ENCODE measurements around the gene FBXL14. TPM values are rescaled to one million over a fixed set of nuclear protein-coding genes. Genes with fewer than 3 reads are reported as not detected.

The FBXL14 gene
- total and polyA plus RNA-seq, 9 of the 15 experiments (the other 6 are each of a cell fraction or from before 2014, with no cell fraction given): 0.13 to 9.8 (median 3.3) TPM

GRCh38 chr12:1605129-1606020 lies 11.0 kb upstream of the FBXL14 start (continued):
- TF ChIP-seq, protein P1, sequence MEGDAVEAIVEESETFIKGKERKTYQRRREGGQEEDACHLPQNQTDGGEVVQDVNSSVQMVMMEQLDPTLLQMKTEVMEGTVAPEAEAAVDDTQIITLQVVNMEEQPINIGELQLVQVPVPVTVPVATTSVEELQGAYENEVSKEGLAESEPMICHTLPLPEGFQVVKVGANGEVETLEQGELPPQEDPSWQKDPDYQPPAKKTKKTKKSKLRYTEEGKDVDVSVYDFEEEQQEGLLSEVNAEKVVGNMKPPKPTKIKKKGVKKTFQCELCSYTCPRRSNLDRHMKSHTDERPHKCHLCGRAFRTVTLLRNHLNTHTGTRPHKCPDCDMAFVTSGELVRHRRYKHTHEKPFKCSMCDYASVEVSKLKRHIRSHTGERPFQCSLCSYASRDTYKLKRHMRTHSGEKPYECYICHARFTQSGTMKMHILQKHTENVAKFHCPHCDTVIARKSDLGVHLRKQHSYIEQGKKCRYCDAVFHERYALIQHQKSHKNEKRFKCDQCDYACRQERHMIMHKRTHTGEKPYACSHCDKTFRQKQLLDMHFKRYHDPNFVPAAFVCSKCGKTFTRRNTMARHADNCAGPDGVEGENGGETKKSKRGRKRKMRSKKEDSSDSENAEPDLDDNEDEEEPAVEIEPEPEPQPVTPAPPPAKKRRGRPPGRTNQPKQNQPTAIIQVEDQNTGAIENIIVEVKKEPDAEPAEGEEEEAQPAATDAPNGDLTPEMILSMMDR (IDR thresholded peaks at IDR 0.05 in 2 of 3, conservative IDR thresholded peaks at IDR 0.05 in 1 of 3; ENCODE audit: insufficient read depth in 2 of 3, low read depth in 1 of 3, low read length in 3 of 3): peak; percentile 71 to 87 (median 75)
- TF ChIP-seq ILF3 (IDR thresholded peaks at IDR 0.05; ENCODE audit: borderline replicate concordance) (no peak), ARID3A (IDR thresholded peaks at IDR 0.05; ENCODE audit: borderline replicate concordance, low read depth, low read length) (no peak), ZNF165 (CRISPR knock-in tag; IDR thresholded peaks at IDR 0.05; ENCODE audit: borderline replicate concordance) (no peak), ZNF212 (CRISPR knock-in tag; IDR thresholded peaks at IDR 0.05) (no peak), ARNT (IDR thresholded peaks at IDR 0.05) (no peak; a peak in 1 of 4 replicates), THAP7 (CRISPR knock-in tag; IDR thresholded peaks at IDR 0.05) (no peak), ZNF282 (CRISPR knock-in tag; IDR thresholded peaks at IDR 0.05) (no peak), ZNF668 (CRISPR knock-in tag; IDR thresholded peaks at IDR 0.05) (no peak), NR2F6 (CRISPR knock-in tag; IDR thresholded peaks at IDR 0.05) (no peak), SAP30 (IDR thresholded peaks at IDR 0.05; ENCODE audit: borderline replicate concordance, insufficient read depth, low read depth, low read length, poor library complexity, severe bottlenecking) (peak; percentile 33), ELF4 (CRISPR knock-in tag; IDR thresholded peaks at IDR 0.05) (peak; percentile 73; the same call in 1 of the 2 replicates), HCFC1 (IDR thresholded peaks at IDR 0.05; ENCODE audit: low read depth, low read length) (no peak), ZNF232 (CRISPR knock-in tag; IDR thresholded peaks at IDR 0.05) (no peak), SNRNP70 (optimal IDR thresholded peaks at IDR 0.05; ENCODE audit: low read depth, low read length) (no peak)
- TF ChIP-seq, protein P2, sequence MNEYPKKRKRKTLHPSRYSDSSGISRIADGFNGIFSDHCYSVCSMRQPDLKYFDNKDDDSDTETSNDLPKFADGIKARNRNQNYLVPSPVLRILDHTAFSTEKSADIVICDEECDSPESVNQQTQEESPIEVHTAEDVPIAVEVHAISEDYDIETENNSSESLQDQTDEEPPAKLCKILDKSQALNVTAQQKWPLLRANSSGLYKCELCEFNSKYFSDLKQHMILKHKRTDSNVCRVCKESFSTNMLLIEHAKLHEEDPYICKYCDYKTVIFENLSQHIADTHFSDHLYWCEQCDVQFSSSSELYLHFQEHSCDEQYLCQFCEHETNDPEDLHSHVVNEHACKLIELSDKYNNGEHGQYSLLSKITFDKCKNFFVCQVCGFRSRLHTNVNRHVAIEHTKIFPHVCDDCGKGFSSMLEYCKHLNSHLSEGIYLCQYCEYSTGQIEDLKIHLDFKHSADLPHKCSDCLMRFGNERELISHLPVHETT (CRISPR knock-in tag; conservative IDR thresholded peaks at IDR 0.05 in 1 of 2, IDR thresholded peaks at IDR 0.05 in 1 of 2): peak in 1 of 2 experiments; percentile 60; a peak in 1 of 4 replicates
- TF ChIP-seq, protein P3, sequence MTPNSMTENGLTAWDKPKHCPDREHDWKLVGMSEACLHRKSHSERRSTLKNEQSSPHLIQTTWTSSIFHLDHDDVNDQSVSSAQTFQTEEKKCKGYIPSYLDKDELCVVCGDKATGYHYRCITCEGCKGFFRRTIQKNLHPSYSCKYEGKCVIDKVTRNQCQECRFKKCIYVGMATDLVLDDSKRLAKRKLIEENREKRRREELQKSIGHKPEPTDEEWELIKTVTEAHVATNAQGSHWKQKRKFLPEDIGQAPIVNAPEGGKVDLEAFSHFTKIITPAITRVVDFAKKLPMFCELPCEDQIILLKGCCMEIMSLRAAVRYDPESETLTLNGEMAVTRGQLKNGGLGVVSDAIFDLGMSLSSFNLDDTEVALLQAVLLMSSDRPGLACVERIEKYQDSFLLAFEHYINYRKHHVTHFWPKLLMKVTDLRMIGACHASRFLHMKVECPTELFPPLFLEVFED (CRISPR knock-in tag; conservative IDR thresholded peaks at IDR 0.05): peak; percentile 84
